Smooth muscle cell (in vitro differentiated cells): ENCODE results near the gene ZBTB38. TPM values are rescaled to one million over a fixed set of nuclear protein-coding genes. Genes with fewer than 3 reads are reported as not detected.

Source experiments
- DNase-seq: peaks from one replicate; lab custom pipeline; 2025; ENCODE audit not compliant: unreplicated experiment; lab: John Stamatoyannopoulos, UW
- H2AFZ ChIP-seq: fragments of 200-600 bp; sonication (generic); 2 replicates; pipeline ENCODE4 v1.6.0; 2016; ENCODE audit warnings: antibody characterized with exemption, low read depth, mild to moderate bottlenecking
- H3F3A ChIP-seq: fragments of 200-600 bp; sonication (generic); 2 replicates; pipeline ENCODE4 v1.6.0; 2017; ENCODE audit warnings: antibody characterized with exemption, low read depth
- H3K27ac ChIP-seq: fragments of 200-600 bp; sonication (generic); 2 replicates; pipeline ENCODE4 v1.5.1; 2016; ENCODE audit warnings: low read depth, mild to moderate bottlenecking
- H3K27me3 ChIP-seq: fragments of 200-600 bp; sonication (generic); 2 replicates; pipeline ENCODE4 v1.6.1; 2016; ENCODE audit warnings: low read depth, mild to moderate bottlenecking
- H3K36me3 ChIP-seq: fragments of 200-600 bp; sonication (generic); 2 replicates; pipeline ENCODE4 v1.5.1; 2016; ENCODE audit warnings: low read depth
- H3K4me1 ChIP-seq: fragments of 200-600 bp; sonication (generic); 2 replicates; pipeline ENCODE4 v1.5.1; 2016; ENCODE audit warnings: low read depth
- H3K4me2 ChIP-seq: fragments of 200-600 bp; sonication (generic); 2 replicates; pipeline ENCODE4 v1.6.0; 2016; ENCODE audit warnings: mild to moderate bottlenecking
- H3K4me3 ChIP-seq: fragments of 200-600 bp; sonication (generic); 2 replicates; pipeline ENCODE4 v1.5.1; 2016; ENCODE audit warnings: mild to moderate bottlenecking
- H3K79me2 ChIP-seq: fragments of 200-600 bp; sonication (generic); 2 replicates; pipeline ENCODE4 v1.6.0; 2016; ENCODE audit warnings: low read depth, mild to moderate bottlenecking
- H3K9ac ChIP-seq: fragments of 200-600 bp; sonication (generic); 2 replicates; pipeline ENCODE4 v1.6.0; 2016; ENCODE audit warnings: low read depth
- H3K9me3 ChIP-seq: fragments of 200-600 bp; sonication (generic); replicated peaks from 2 replicates; pipeline ENCODE4 v1.5.1; 2016; ENCODE audit warnings: low read depth
- H4K20me1 ChIP-seq: fragments of 200-600 bp; sonication (generic); 2 replicates; pipeline ENCODE4 v1.6.0; 2016; ENCODE audit warnings: low read depth
- WGBS: methylation state at CpG from one replicate; pipeline ENCODE4 v1.1.7; 2016; ENCODE audit warnings: low lambda C conversion rate; 5-methylcytosine and 5-hydroxymethylcytosine counted together
- polyA plus RNA-seq: library from polyadenylated mRNA; unstranded; fragments of >200 nt; fragmentation: Nextera tagmentation; extraction: Ambion mirVana; gene quantifications from 2 replicates; pipeline ENCODE4 v1.2.1, GENCODE V29; 2016
- total RNA-seq: library from RNA; depleted of rRNA; stranded (reverse); fragments of >200 nt; gene quantifications from 2 replicates; pipeline ENCODE4 v1.2.3, GENCODE V29; 2014
- TF ChIP-seq, protein P1 (sequence below): fragments of 200-600 bp; sonication (generic); IDR thresholded peaks from 2 replicates; pipeline ENCODE4 v1.5.1; 2017; ENCODE audit warnings: borderline replicate concordance, mild to moderate bottlenecking, antibody characterized with exemption; ENCODE audit not compliant: insufficient read depth, poor library complexity, severe bottlenecking

The ZBTB38 gene
- total and polyA plus RNA-seq, 2 experiments from 2014 or later: 21.7 to 68.0 TPM

DNA sequence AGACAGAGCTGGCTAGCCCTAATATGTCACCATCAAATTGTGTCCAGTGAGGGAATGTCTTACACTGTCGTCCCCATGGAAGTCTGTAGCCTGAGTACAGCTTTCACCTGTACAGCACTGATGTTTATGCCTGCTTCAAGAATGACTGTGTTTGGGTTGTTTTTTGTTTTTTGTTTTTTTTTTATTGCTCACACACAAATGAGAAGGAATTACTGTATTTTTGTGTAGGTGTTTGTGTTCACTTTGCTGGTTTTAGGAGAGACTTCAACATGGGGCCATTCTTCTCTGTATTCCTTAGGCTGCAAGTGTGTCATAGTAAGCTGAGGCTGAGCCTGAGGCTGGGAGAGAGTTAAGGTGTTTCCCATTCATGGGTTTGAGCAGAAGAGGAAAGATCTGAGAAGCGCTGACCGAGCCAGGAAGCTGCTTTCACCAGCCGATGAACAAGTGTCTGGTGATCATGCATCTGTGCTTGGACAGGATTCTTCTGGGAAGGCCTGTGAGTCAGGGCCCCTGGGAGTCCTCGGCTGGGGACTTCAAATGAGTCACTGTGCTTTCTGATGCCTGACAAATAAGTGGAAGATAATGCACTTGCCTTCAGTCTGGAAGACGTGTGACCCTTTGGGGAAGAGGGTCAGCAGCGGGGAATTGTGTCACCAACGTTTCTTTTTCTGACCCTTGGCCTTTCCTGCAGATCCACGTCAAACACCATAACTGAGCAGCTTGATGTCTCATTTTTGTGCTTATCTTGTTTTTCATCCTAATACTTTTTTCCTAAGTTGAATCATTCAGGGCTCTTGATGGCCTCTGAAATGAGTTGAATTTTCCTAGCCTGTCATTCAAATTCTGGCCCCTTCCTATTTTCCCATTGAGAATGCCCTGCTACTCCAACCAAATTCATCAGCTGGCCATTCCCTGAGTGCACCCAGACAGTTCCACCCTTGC lies 36.7 kb upstream of the ZBTB38 start:
- Histone ChIP-seq H2AFZ (no peak overlapping the region), H4K20me1 (no peaks in the 10 kb centered on the region), H3K4me2 (peak overlapping the region; percentile 58), H3K27ac (peak overlapping the region; percentile 93), H3K36me3 (no peaks in the 10 kb centered on the region), H3F3A (peaks cover 9% of the 10 kb centered on the region), H3K9ac (peak overlapping the region; percentile 56), H3K79me2 (no peaks in the 10 kb centered on the region), H3K27me3 (no peaks in the 10 kb centered on the region), H3K4me1 (no peaks in the 10 kb centered on the region), H3K4me3 (no peak overlapping the region), H3K9me3 (no peaks in the 10 kb centered on the region)
- WGBS: 10% methylated on average over 9 of the region's 9 CpGs
- TF ChIP-seq, protein P1, sequence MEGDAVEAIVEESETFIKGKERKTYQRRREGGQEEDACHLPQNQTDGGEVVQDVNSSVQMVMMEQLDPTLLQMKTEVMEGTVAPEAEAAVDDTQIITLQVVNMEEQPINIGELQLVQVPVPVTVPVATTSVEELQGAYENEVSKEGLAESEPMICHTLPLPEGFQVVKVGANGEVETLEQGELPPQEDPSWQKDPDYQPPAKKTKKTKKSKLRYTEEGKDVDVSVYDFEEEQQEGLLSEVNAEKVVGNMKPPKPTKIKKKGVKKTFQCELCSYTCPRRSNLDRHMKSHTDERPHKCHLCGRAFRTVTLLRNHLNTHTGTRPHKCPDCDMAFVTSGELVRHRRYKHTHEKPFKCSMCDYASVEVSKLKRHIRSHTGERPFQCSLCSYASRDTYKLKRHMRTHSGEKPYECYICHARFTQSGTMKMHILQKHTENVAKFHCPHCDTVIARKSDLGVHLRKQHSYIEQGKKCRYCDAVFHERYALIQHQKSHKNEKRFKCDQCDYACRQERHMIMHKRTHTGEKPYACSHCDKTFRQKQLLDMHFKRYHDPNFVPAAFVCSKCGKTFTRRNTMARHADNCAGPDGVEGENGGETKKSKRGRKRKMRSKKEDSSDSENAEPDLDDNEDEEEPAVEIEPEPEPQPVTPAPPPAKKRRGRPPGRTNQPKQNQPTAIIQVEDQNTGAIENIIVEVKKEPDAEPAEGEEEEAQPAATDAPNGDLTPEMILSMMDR: no peak
- DNase-seq: peak; percentile 23

DNA sequence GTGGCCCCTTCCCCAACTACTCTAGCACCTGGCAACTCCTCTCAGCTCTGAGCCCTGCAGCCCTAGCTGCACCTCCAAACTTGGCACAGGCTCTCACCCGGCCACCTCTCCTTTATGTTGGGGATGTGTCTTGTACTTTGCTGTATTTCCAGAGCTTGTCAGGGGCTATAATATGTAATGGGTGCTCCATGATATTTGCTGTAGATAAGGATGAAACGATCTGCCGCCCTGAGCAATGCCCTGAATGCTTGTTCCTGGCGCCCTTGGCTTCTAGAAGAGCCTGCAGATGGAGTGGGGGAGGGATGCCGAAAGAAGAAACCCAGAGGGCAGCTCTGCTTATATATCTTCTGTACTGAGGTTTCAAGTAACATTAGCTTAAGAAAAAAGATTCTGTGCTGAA lies 35.9 kb upstream of the ZBTB38 start:
- H2AFZ ChIP-seq: no peak overlapping the region
- peaks cover 9% of the 10 kb centered on the region for H3F3A ChIP-seq
- no peaks in the 10 kb centered on the region for H3K79me2 ChIP-seq
- H3K27me3 ChIP-seq: no peaks in the 10 kb centered on the region
- 86% methylated on average over 5 of the region's 5 CpGs for WGBS
- H3K9ac ChIP-seq: peak overlapping the region; percentile 42
- no peak for DNase-seq
- no peaks in the 10 kb centered on the region for H3K9me3 ChIP-seq
- no peak overlapping the region for H3K4me3 ChIP-seq
- H3K4me1 ChIP-seq: no peaks in the 10 kb centered on the region
- peak overlapping the region; percentile 19 for H3K4me2 ChIP-seq
- H3K36me3 ChIP-seq: no peaks in the 10 kb centered on the region
- no peaks in the 10 kb centered on the region for H4K20me1 ChIP-seq
- H3K27ac ChIP-seq: peak overlapping the region; percentile 93
- TF ChIP-seq, protein P1: no peak

DNA sequence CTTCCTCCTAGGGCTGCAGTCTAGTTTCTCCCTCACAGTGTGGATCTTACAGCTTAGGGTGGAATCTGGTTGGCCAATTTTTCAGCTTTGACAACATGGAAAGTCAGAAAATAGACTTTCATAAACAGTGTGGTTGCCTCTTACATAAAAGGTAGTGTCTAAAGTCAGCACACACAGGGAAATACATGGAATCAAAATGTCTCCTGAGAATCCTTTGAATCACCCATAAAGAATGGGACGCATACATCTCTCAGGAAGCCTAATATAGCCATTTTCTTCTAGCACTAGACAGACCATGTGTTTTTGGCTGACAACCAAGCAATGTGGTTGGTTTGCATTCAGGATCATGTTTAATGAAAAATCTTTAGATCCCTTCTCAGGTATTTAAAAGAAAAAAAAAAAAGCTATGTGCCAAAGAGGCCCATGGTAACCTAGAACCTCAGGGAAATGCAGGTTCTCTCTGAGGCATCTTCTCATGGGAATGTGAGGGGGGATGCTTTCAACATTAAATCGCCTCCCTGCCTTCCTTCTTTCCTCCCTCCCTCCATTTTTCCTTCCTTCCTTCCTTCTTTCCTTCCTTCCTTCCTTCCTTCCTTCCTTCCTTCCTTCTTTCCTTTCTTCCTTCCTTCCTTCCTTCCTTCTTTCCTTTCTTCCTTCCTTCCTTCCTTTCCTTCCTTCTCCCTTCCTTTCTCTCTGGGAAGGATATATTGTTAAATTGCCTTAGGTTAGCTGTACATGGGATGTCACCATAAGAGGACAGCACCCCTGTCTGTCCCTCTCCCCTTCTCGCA lies 34.3 kb upstream of the ZBTB38 start:
- Histone ChIP-seq H3K36me3 (no peaks in the 10 kb centered on the region), H3F3A (peaks cover 9% of the 10 kb centered on the region), H3K4me2 (no peak overlapping the region), H3K4me1 (no peaks in the 10 kb centered on the region), H3K4me3 (no peak overlapping the region), H3K27me3 (no peaks in the 10 kb centered on the region), H3K27ac (no peak overlapping the region), H4K20me1 (no peaks in the 10 kb centered on the region), H3K79me2 (no peaks in the 10 kb centered on the region), H2AFZ (no peak overlapping the region), H3K9ac (no peak overlapping the region), H3K9me3 (no peaks in the 10 kb centered on the region)
- TF ChIP-seq, protein P1: no peak
- DNase-seq: no peak
- 93% methylated on average over 3 of the region's 3 CpGs for WGBS
